WI38 (cell line): ENCODE results near the gene MOG.

Source experiments
- H3K4me3 ChIP-seq: 2 replicates; pipeline ENCODE4 v1.5.1; 2011; ENCODE audit warnings: low read depth, mild to moderate bottlenecking, control low read depth, low read length
- CTCF ChIP-seq: IDR thresholded peaks from 2 replicates; pipeline ENCODE4 v1.5.1; 2012; ENCODE audit warnings: low read depth, mild to moderate bottlenecking, control low read depth, low read length

MOG gene

GRCh38 chr6:29702519-29703103 is 45.7 kb downstream of the MOG start:
- no peak overlapping the region for H3K4me3 ChIP-seq
- TF ChIP-seq CTCF, result peak; percentile 77

- H3K4me3 ChIP-seq, result no peak overlapping the region
- peak; percentile 36 for TF ChIP-seq CTCF
These were observed 48.7 kb downstream of the MOG start for GRCh38 chr6:29705389-29706231.

GRCh38 chr6:29708432-29709179 is 51.7 kb downstream of the MOG start:
- H3K4me3 ChIP-seq, result no peak overlapping the region
- no peak for TF ChIP-seq CTCF

GRCh38 chr6:29709188-29709587 is 52.3 kb downstream of the MOG start:
- no peak overlapping the region for H3K4me3 ChIP-seq

GRCh38 chr6:29710281-29710941 is 53.5 kb downstream of the MOG start:
- no peak overlapping the region for H3K4me3 ChIP-seq
- TF ChIP-seq CTCF, result no peak

More at GRCh38 chr6:29709188-29709587, 52.3 kb downstream of the MOG start:
- no peak for TF ChIP-seq CTCF

- TF ChIP-seq CTCF, result no peak
- H3K4me3 ChIP-seq, result no peak overlapping the region
These were observed 64.0 kb downstream of the MOG start for GRCh38 chr6:29720863-29721262.
